Thymus (tissue), 14 donors: ENCODE data around the gene INHBC. TPM values are rescaled to one million over a fixed set of nuclear protein-coding genes. Genes with fewer than 3 reads are reported as not detected.
"Not testable (repeated sequence)": the region's sequence is repeated elsewhere in the genome, so short reads cannot be mapped to it uniquely, and the experiment has no call there.

Experiments
- DNase-seq, 9 donors: peaks; one replicate each; pipeline ENCODE4 v3.0.0-alpha.2; 2013; ENCODE audit warnings: low spot score in 9 of 9, low read depth in 6 of 9, missing footprints in 1 of 9
- H3K27ac ChIP-seq, 2 donors: one replicate each; pipeline ENCODE4 v1.5.1; 2013; ENCODE audit warnings: control low read depth in 1 of 2, low read depth in 1 of 2, low read length in 1 of 2, mild to moderate bottlenecking in 1 of 2, moderate library complexity in 1 of 2
- H3K27me3 ChIP-seq, 2 donors: one replicate each; pipeline ENCODE4 v1.5.1; 2013; ENCODE audit warnings: low read length in 1 of 2; ENCODE audit not compliant: control insufficient read depth in 2 of 2, insufficient read depth in 1 of 2
- H3K36me3 ChIP-seq, 2 donors: one replicate each; pipeline ENCODE4 v1.5.1; 2013; ENCODE audit warnings: low read length in 1 of 2, mild to moderate bottlenecking in 1 of 2, moderate library complexity in 1 of 2; ENCODE audit not compliant: control insufficient read depth in 2 of 2, insufficient read depth in 2 of 2
- H3K4me1 ChIP-seq, 2 donors: one replicate each; pipeline ENCODE4 v1.5.1; 2013; ENCODE audit warnings: low read length in 2 of 2; ENCODE audit not compliant: control insufficient read depth in 2 of 2, insufficient read depth in 2 of 2
- H3K4me3 ChIP-seq, 2 donors: one replicate each; pipeline ENCODE4 v1.5.1; 2013; ENCODE audit warnings: low read length in 2 of 2, control low read depth in 1 of 2, mild to moderate bottlenecking in 1 of 2
- H3K9me3 ChIP-seq, 2 donors: one replicate each; pipeline ENCODE4 v1.5.1; 2013; ENCODE audit warnings: low read length in 1 of 2, mild to moderate bottlenecking in 1 of 2; ENCODE audit not compliant: control insufficient read depth in 2 of 2, insufficient read depth in 1 of 2
- WGBS: extraction: QIAGEN DNeasy Blood & Tissue Kit; methylation state at CpG from one replicate; pipeline ENCODE4 v1.1.7; 2013; 5-methylcytosine and 5-hydroxymethylcytosine counted together
- long read RNA-seq, 10 donors: transcript quantifications; one replicate each; lab custom pipeline, GENCODE V29; 2026
- polyA plus RNA-seq: library from polyadenylated mRNA; stranded (reverse); fragments of 200-250 nt; gene quantifications from one replicate; pipeline ENCODE4 v1.2.3, GENCODE V29; 2013
- total RNA-seq: library from RNA; stranded (reverse); fragments of 120-200 nt; gene quantifications from one replicate; pipeline ENCODE4 v1.2.4, GENCODE V29; 2013
- donor health status: healthy.

The INHBC gene
- not detected for total RNA-seq
- polyA plus RNA-seq = 0.05 TPM
- long read RNA-seq, donor 1 = 0 reads
- long read RNA-seq, donor 2 = 0 reads
- long read RNA-seq, donor 3 = 0 reads
- long read RNA-seq, donor 4 = 0 reads
- long read RNA-seq, donor 5 = 0 reads
- long read RNA-seq, donor 6 = 0 reads
- long read RNA-seq, donor 7 = 0 reads
- long read RNA-seq, donor 8 = 0 reads
- long read RNA-seq, donor 9 = 0 reads
- long read RNA-seq, donor 10 = 0 reads

- Histone ChIP-seq H3K36me3 (no peaks in the 10 kb centered on the region), H3K4me3 (no peak within 1 kb of the TSS), H3K4me1 (peaks cover 2 to 12% of the 10 kb centered on the region in 2 donors), H3K9me3 (no peaks in the 10 kb centered on the region), H3K27ac (no peak within 1 kb of the TSS), H3K27me3 (no peaks in the 10 kb centered on the region)
- WGBS = 95% methylated on average over 8 of the region's 8 CpGs
- no peak for DNase-seq
Observed at GRCh38 chr12:57434517-57435223, at the start of gene INHBC. Gene INHBC, plus strand, starts transcription at chr12:57434784. Its CDS starts 103 bp downstream, at chr12:57434887.

- Histone ChIP-seq H3K36me3 (peaks cover 13 to 19% of the 10 kb centered on the region in 2 donors), H3K4me1 (no peaks in the 10 kb centered on the region), H3K27ac (no peak overlapping the region), H3K9me3 (no peaks in the 10 kb centered on the region), H3K4me3 (no peak overlapping the region), H3K27me3 (no peaks in the 10 kb centered on the region)
- 97% methylated on average over 3 of the region's 3 CpGs for WGBS
- no peak for DNase-seq
Observed at GRCh38 chr12:57385586-57385985, 49.0 kb upstream of the INHBC start.

GRCh38 chr12:57386187-57386720, 48.3 kb upstream of the INHBC start:
- no peak overlapping the region for H3K27ac ChIP-seq
- peaks cover 13 to 20% of the 10 kb centered on the region in 2 donors for H3K36me3 ChIP-seq
- no peak overlapping the region for H3K4me3 ChIP-seq
- over 99% methylated on average over 33 of the region's 33 CpGs for whole genome bisulfite sequencing
- H3K27me3 ChIP-seq = no peaks in the 10 kb centered on the region
- H3K4me1 ChIP-seq = no peaks in the 10 kb centered on the region
- no peaks in the 10 kb centered on the region for H3K9me3 ChIP-seq
- no peak for DNase-seq

- H3K36me3 ChIP-seq = peaks cover 13 to 21% of the 10 kb centered on the region in 2 donors
- no peak for DNase-seq
- H3K4me1 ChIP-seq = no peaks in the 10 kb centered on the region
- H3K27ac ChIP-seq = no peak overlapping the region
- no peaks in the 10 kb centered on the region for H3K9me3 ChIP-seq
- H3K27me3 ChIP-seq = no peaks in the 10 kb centered on the region
- H3K4me3 ChIP-seq = no peak overlapping the region
- 98% methylated on average over 5 of the region's 5 CpGs for WGBS
Observed at GRCh38 chr12:57388425-57388824, 46.2 kb upstream of the INHBC start.

GRCh38 chr12:57389033-57389432, 45.6 kb upstream of the INHBC start:
- Histone ChIP-seq H3K36me3 (peaks cover 13 to 18% of the 10 kb centered on the region in 2 donors), H3K27me3 (no peaks in the 10 kb centered on the region), H3K9me3 (no peaks in the 10 kb centered on the region), H3K27ac (no peak overlapping the region), H3K4me3 (no peak overlapping the region), H3K4me1 (no peaks in the 10 kb centered on the region)
- WGBS = 91% methylated on average over 3 of the region's 3 CpGs
- no peak for DNase-seq

GRCh38 chr12:57390174-57390573, 44.4 kb upstream of the INHBC start:
- no peaks in the 10 kb centered on the region for H3K27me3 ChIP-seq
- H3K9me3 ChIP-seq = no peaks in the 10 kb centered on the region
- no peak for DNase-seq
- H3K27ac ChIP-seq = no peak overlapping the region
- WGBS = 97% methylated on average over 2 of the region's 2 CpGs
- H3K4me1 ChIP-seq = no peaks in the 10 kb centered on the region
- H3K36me3 ChIP-seq = peaks cover 19 to 21% of the 10 kb centered on the region in 2 donors
- H3K4me3 ChIP-seq = no peak overlapping the region

GRCh38 chr12:57395121-57395520, 39.5 kb upstream of the INHBC start:
- Histone ChIP-seq H3K4me1 (no peaks in the 10 kb centered on the region), H3K4me3 (no peak overlapping the region), H3K36me3 (peaks cover 13 to 18% of the 10 kb centered on the region in 2 donors), H3K27me3 (no peaks in the 10 kb centered on the region), H3K9me3 (no peaks in the 10 kb centered on the region), H3K27ac (no peak overlapping the region)
- WGBS = 97% methylated on average over 18 of the region's 18 CpGs
- DNase-seq = no peak

GRCh38 chr12:57397441-57397840, 37.1 kb upstream of the INHBC start:
- Histone ChIP-seq H3K9me3 (no peaks in the 10 kb centered on the region), H3K4me3 (no peak overlapping the region), H3K27me3 (no peaks in the 10 kb centered on the region), H3K4me1 (no peaks in the 10 kb centered on the region), H3K27ac (no peak overlapping the region), H3K36me3 (peaks cover 10 to 13% of the 10 kb centered on the region in 2 donors)
- DNase-seq = no peak
- WGBS = 98% methylated on average over 2 of the region's 2 CpGs

- H3K27me3 ChIP-seq, H3K36me3 ChIP-seq, DNase-seq, H3K4me1 ChIP-seq, H3K27ac ChIP-seq, H3K4me3 ChIP-seq, H3K9me3 ChIP-seq: not testable (repeated sequence)
- 97% methylated on average over 6 of the region's 7 CpGs for WGBS
Observed at GRCh38 chr12:57399718-57400463, 34.7 kb upstream of the INHBC start.
